Left cardiac atrium (tissue), 4 donors: ENCODE data around the gene CACNA1S. TPM values are rescaled to one million over a fixed set of nuclear protein-coding genes. Genes with fewer than 3 reads are reported as not detected.
A peak's percentile ranks its signal among the peaks of the same experiment; 100 is the strongest.

Source experiments
- ATAC-seq, 2 donors: fragments of 200-7000 bp; cut with Tn5 transposase; one replicate each; pipeline ENCODE4 v1.9.1; 2020; ENCODE audit warnings: mild to moderate bottlenecking in 2 of 2, moderate library complexity in 2 of 2
- DNase-seq: peaks from one replicate; pipeline ENCODE4 v3.0.0-alpha.2; 2020
- intact Hi-C, 2 donors: fragments of 100-400 bp; cut with DNase I; formaldehyde crosslinking; loops; one replicate each; pipeline versions ENCODE4 v1.14.1 to v1.15.1; 2022 to 2023
- total RNA-seq, 2 donors: library from RNA; stranded (reverse); fragmentation: NEBNext Ultra II Directional; extraction: Animal tissue kit (Norgen Biotek cat#: 25700); gene quantifications; one replicate each; pipeline ENCODE4 v1.2.1, GENCODE V29; 2021
- donor health status: DM: no; HTN: yes; CAD: no.
- donor health status: DM: no; HTN: yes; CAD: no; lungs with severe emphysema.
- donor health status: DM: yes; HTN: yes; CAD: no.
- donor health status: Dilated cardiomyopathy.

CACNA1S gene
- total RNA-seq, 2 donors from 2014 or later, result not detected

GRCh38 chr1:201103666-201104065, 8.6 kb downstream of the CACNA1S start:
- ATAC-seq (no peak), DNase-seq (no peak)
- intact Hi-C loops, result no loop called here

GRCh38 chr1:201100169-201100930, 11.9 kb downstream of the CACNA1S start:
- ATAC-seq, result no peak
- intact Hi-C loops, result no loop called here

DNA sequence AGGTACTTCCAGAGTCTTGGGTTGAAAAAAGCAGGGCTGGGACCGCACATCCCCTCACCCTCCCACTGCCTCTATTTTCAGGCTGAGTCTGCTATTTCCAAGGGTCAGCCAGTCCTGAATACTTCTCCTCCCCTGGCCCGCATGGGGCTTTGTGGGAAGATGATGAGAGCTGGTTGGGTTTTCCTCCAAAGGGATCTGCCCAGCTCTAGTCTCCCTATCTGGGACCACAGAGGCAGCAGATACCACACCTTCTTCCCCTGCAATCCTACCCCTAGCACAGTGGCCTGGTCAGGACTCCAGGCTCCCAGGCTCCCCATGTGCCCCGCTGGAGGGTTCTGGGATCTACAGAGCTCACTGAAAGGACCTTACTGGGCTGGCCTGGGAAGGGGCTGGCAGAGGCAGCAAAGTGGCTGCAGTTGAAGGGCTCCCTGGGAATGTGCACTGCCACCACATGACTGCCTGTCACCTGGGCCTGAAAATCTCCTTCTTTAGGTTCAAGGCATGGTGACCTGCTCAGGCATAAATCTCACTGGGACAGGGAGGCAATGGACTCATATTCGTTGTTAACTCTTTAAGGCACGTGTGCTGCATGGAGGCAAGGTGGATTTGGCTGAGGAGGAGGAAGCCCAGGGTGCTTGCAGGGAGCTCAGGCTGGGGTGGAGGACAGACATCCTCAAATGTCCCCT, 13.1 kb downstream of the CACNA1S start:
- intact Hi-C loops, result no loop called here
- ATAC-seq (no peak), DNase-seq (no peak)

More at GRCh38 chr1:201100169-201100930, 11.9 kb downstream of the CACNA1S start:
- no peak for DNase-seq

DNA sequence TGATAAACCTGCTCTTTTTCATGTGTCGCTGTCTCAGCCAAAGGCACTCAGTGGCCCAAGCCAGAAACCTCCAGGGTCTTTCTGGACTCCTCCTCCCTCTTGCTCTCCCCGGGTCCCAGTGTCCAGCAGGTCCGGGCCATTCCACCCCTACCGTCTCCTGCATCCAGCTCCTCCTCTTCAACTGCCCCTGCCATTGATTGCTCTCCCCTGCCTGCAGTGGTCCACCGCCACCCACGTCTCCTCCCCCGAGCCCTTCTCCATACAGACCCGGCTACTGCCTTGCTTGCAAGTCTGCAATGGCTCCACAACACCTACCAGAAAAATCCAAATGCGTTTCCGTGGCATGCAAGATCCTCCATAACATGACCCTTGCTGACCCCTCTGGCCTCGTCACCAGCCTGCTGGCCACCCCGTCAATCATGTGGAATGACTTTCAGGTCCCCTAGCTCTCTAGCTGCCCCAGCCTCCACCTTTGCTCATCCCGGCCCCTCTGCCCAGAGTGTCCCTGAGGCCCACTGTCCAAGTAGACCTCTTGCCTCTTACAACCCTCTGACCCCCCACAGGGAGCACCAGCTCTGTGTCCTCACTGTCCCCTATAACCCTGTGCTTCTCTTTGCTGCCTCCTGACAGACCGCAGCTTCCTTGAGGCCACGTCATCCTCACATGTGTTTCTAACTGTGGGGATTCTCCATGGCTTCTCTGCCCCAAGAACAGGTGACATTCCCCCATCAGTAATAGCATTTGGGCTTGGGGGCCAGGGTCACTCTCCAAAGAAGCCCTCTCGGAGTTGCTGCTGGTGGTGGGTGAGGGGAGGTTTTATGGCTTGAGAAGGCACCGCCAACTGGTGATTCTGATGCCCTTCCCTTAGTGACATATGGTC, 15.0 kb downstream of the CACNA1S start:
- DNase-seq (no peak), ATAC-seq (no peak)
- intact Hi-C loops, result no loop called here

DNA sequence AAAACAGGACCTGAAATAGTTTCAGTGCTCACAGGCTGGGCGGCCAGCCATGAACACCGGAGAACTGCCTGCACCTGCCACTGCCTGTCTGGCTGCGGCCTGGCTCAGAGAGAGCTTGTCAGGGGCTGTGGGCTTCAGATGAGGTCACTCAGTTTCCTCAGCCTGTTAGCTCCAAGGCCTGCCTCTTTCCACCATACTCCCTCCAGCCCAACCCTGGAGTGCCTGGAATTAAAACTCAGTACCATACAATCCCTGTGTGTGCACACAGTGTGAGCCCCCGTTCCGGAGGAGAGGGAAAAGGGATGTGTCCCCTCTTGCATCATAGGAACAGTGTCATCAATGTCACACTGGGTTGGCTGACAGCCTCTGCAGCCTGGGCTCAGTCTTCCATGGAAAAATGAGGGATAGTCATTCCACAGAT, 16.2 kb downstream of the CACNA1S start:
- ATAC-seq, result no peak
- intact Hi-C loops, result no loop called here

DNA sequence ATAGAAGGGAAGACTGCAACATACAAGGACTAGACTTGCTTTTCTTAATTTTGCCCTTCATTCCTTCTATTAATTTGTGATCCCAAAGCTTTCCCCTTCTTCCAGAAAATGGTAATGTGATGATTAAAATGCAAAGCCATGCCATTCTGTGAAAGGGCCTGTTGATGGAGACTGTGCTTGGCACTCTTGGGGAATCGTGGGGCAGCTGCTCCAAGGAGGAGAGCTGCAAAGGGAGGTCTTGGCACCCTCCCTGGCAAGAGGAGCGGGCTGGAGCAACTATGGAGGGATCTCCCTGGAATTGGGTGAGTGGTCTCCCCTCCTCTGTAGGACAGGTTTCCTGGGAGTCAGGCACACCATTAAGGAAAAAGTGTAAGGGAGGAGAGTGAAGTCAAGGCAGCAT, 16.6 kb downstream of the CACNA1S start:
- intact Hi-C loops, result no loop called here
- DNase-seq, result no peak
- no peak for ATAC-seq

More for the DNA sequence above, 16.2 kb downstream of the CACNA1S start:
- no peak for DNase-seq

- ATAC-seq (peak in 1 of 2 donors; percentile 38), DNase-seq (no peak)
- intact Hi-C loops, result no loop called here
These were observed 17.4 kb downstream of the CACNA1S start for GRCh38 chr1:201094832-201095231.

DNA sequence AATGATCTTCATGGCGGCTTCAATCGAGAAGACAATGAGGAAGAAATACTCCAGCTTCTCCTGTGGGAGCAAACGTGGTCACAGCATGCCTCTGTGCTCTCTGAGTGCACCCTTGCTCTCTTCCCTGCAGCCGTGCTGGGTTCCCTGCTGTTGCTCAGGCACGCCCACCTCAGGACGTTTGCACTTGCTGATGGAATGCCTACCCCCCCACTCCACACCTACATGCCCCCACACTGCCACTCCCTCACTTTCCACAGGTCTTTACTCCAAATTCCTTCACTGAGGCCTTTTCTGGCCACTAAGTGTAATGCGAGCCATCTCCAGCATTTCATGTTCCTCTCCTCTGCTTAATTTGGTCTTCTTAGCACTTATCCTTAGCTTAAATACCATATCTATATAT, 18.3 kb downstream of the CACNA1S start:
- intact Hi-C loops, result no loop called here
- DNase-seq (no peak), ATAC-seq (no peak)

- ATAC-seq (no peak), DNase-seq (no peak)
- intact Hi-C loops, result no loop called here
These were observed 18.7 kb downstream of the CACNA1S start for GRCh38 chr1:201093561-201093960.

DNA sequence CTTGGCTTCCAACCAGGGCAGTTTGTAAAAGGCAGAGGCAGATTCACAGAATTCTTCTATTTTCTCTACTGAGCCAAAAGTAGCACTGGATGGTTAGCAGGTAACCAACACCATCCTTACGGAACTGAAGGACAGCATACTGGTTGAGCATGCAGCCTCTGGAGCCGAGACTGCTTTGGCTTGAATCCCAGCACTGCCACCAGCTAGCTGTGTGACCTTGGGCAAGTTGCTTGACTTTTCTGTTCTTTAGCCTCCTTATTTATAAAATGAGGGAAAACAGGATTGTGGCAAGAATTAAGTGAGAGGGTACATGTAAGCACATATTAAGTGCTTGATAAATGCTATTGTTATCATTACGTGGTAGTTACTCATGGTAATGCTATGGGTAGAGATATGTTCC, 19.5 kb downstream of the CACNA1S start:
- DNase-seq (no peak), ATAC-seq (no peak)
- intact Hi-C loops, result no loop called here

GRCh38 chr1:201091256-201091655, 21.0 kb downstream of the CACNA1S start:
- intact Hi-C loops, result no loop called here
- DNase-seq, result no peak
- no peak for ATAC-seq

GRCh38 chr1:201090541-201090940, 21.7 kb downstream of the CACNA1S start:
- DNase-seq, result no peak
- intact Hi-C loops, result no loop called here
- ATAC-seq, result no peak

- DNase-seq (no peak), ATAC-seq (no peak)
- intact Hi-C loops, result no loop called here
These were observed 22.6 kb downstream of the CACNA1S start for GRCh38 chr1:201089596-201089995.

DNA sequence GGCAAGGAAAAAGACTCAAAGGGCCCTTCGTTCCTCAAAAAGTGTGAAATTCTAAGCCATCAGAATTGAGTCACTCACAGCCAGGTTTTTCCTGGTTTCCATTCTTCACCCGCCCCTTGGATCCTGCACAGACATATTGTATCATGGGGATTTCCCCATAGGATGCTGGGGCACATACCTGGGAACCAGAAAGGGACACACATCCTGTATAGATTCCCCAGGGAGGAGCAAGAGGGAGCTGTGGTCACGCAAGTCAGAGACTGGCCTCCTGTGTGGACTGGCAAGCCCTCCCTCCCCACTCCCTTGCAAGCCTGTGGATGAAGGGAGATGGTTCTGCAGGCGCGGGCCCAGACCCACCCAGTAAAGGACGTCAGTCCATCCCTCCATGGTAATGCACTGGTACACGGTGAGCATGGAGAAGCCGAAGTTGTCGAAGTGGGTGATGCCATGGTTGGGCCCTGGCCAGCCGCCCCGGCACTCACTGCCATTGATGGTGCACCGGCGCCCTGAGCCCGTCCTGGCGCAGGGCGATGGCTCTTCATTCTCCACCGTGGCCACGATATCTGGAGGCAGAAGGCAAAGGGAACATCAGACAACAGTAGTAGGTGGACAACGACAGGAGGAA, 23.2 kb downstream of the CACNA1S start:
- no peak for ATAC-seq
- DNase-seq, result no peak
- intact Hi-C loops, result no loop called here

DNA sequence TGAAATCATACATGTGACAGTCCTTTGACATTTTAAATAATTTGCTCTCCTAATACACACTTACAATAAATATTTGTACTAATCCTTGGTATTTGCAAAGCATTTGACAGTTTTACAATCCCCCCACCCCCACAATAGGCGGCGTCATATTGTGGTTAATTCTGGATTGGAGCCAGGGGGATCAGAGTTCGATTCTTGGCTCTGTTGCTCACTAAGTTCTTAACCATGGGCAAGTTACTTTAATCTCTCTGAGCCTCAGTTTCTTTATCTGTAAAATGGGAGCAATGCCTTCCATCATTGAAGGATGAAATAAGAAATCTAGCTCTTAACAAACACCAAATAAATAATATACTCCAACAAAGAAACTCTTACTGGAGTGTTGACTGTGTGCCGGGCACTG, 23.8 kb downstream of the CACNA1S start:
- no peak for ATAC-seq
- no peak for DNase-seq
- intact Hi-C loops, result no loop called here

- intact Hi-C loops, result loop anchor here in 1 of 2 donors (2.0 kb wide), 1 partner anchor 137 kb away; no protein-coding TSS in a partner anchor
- peak; percentile 68 to 81 for ATAC-seq
- peak; percentile 48 for DNase-seq
These were observed 26.1 kb downstream of the CACNA1S start for GRCh38 chr1:201085902-201086735.

DNA sequence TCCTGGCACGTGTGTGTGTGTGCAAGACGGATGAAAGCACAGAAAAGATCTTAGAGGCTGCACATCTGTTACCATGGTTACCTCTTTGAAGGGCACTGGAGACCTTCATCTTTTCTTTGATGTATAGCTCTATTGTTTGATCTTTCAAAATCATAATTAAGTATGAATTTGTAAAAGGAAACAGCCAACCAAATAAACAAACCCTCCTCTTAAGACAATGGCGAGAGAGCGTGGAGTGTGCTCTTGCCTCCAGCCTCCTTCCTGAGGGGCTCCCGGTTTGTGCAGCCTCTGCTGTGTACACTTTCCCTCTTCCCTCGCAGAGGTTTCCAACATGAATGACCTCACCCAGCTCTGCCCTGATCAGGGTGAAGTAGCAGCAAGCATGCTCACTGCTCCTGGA, 27.9 kb downstream of the CACNA1S start:
- intact Hi-C loops, result no loop called here
- no peak for ATAC-seq
- DNase-seq, result no peak

- intact Hi-C loops, result no loop called here
- DNase-seq (no peak), ATAC-seq (no peak)
These were observed 28.5 kb downstream of the CACNA1S start for GRCh38 chr1:201083741-201084140.
